Type B pancreatic cell (in vitro differentiated cells): ENCODE results near the gene MAPK4. TPM values are rescaled to one million over a fixed set of nuclear protein-coding genes. Genes with fewer than 3 reads are reported as not detected.

Source experiments
- DNase-seq: peaks from one replicate; pipeline ENCODE4 v3.0.0; 2021; ENCODE audit warnings: mixed read lengths; ENCODE audit not compliant: unreplicated experiment; ENCODE audit errors: extremely low spot score
- H3K27ac Mint-ChIP-seq: 2 replicates; pipeline ENCODE4 v1.8.0; 2021; ENCODE audit warnings: mild to moderate bottlenecking, mixed read lengths
- H3K27me3 Mint-ChIP-seq: 2 replicates; pipeline ENCODE4 v1.8.0; 2021; ENCODE audit warnings: mixed read lengths
- H3K36me3 Mint-ChIP-seq: 2 replicates; pipeline ENCODE4 v1.8.0; 2021; ENCODE audit warnings: mixed read lengths
- H3K4me1 Mint-ChIP-seq: one replicate; pipeline ENCODE4 v1.8.0; 2021; ENCODE audit warnings: mixed read lengths; ENCODE audit not compliant: unreplicated experiment
- H3K4me3 Mint-ChIP-seq: 2 replicates; pipeline ENCODE4 v1.8.0; 2021; ENCODE audit warnings: mild to moderate bottlenecking, mixed read lengths
- H3K9me3 Mint-ChIP-seq: 2 replicates; pipeline ENCODE4 v1.8.0; 2021; ENCODE audit warnings: mixed read lengths
- CTCF ChIP-seq: fragments of 200-600 bp; sonication (generic); conservative IDR thresholded peaks from 2 replicates; pipeline ENCODE4 v1.5.0; 2021; ENCODE audit warnings: antibody characterized with exemption, mild to moderate bottlenecking
- total RNA-seq: library from RNA; stranded (reverse); gene quantifications from 2 replicates; pipeline ENCODE4 v1.2.1, GENCODE V29; 2021; ENCODE audit warnings: low replicate concordance

The MAPK4 gene
- total RNA-seq, 1 donor from 2014 or later, result 7.5 TPM

GRCh38 chr18:50622320-50622719 is 62.4 kb downstream of the MAPK4 start:
- Mint-ChIP-seq H3K27me3 (peaks cover 3% of the 10 kb centered on the region), H3K4me3 (no peak overlapping the region), H3K27ac (no peak overlapping the region), H3K9me3 (no peaks in the 10 kb centered on the region), H3K4me1 (peaks cover 14% of the 10 kb centered on the region), H3K36me3 (no peaks in the 10 kb centered on the region)
- no peak for DNase-seq
- TF ChIP-seq CTCF, result no peak

GRCh38 chr18:50622865-50623393 is 63.0 kb downstream of the MAPK4 start:
- no peak for DNase-seq
- Mint-ChIP-seq H3K9me3 (no peaks in the 10 kb centered on the region), H3K36me3 (no peaks in the 10 kb centered on the region), H3K4me1 (peaks cover 14% of the 10 kb centered on the region), H3K27ac (no peak overlapping the region), H3K27me3 (peaks cover 3% of the 10 kb centered on the region), H3K4me3 (no peak overlapping the region)
- no peak for TF ChIP-seq CTCF

GRCh38 chr18:50623694-50624352 is 63.9 kb downstream of the MAPK4 start:
- H3K9me3 Mint-ChIP-seq, result no peaks in the 10 kb centered on the region
- TF ChIP-seq CTCF, result no peak
- no peak overlapping the region for H3K27ac Mint-ChIP-seq
- no peaks in the 10 kb centered on the region for H3K36me3 Mint-ChIP-seq
- peaks cover 14% of the 10 kb centered on the region for H3K4me1 Mint-ChIP-seq
- no peak for DNase-seq
- H3K4me3 Mint-ChIP-seq, result no peak overlapping the region
- H3K27me3 Mint-ChIP-seq, result peaks cover 3% of the 10 kb centered on the region

GRCh38 chr18:50624981-50625380 is 65.1 kb downstream of the MAPK4 start:
- Mint-ChIP-seq H3K4me3 (no peak overlapping the region), H3K27ac (no peak overlapping the region), H3K4me1 (peaks cover 17% of the 10 kb centered on the region), H3K36me3 (no peaks in the 10 kb centered on the region), H3K9me3 (no peaks in the 10 kb centered on the region), H3K27me3 (peaks cover 3% of the 10 kb centered on the region)
- TF ChIP-seq CTCF, result no peak
- DNase-seq, result no peak

- Mint-ChIP-seq H3K4me1 (peaks cover 24% of the 10 kb centered on the region), H3K27me3 (peaks cover 3% of the 10 kb centered on the region), H3K36me3 (no peaks in the 10 kb centered on the region), H3K9me3 (no peaks in the 10 kb centered on the region), H3K27ac (no peak overlapping the region), H3K4me3 (no peak overlapping the region)
- no peak for DNase-seq
- TF ChIP-seq CTCF, result no peak
These were observed 66.4 kb downstream of the MAPK4 start for GRCh38 chr18:50626317-50626716.
